Central memory CD4-positive, alpha-beta T cell (primary cell): ENCODE measurements around the gene LOXL3.
"Not testable (repeated sequence)": the region's sequence is repeated elsewhere in the genome, so short reads cannot be mapped to it uniquely, and the experiment has no call there.

ENCODE experiments used
- DNase-seq: peaks from one replicate; pipeline ENCODE4 v3.0.0; 2022

LOXL3 gene

DNA sequence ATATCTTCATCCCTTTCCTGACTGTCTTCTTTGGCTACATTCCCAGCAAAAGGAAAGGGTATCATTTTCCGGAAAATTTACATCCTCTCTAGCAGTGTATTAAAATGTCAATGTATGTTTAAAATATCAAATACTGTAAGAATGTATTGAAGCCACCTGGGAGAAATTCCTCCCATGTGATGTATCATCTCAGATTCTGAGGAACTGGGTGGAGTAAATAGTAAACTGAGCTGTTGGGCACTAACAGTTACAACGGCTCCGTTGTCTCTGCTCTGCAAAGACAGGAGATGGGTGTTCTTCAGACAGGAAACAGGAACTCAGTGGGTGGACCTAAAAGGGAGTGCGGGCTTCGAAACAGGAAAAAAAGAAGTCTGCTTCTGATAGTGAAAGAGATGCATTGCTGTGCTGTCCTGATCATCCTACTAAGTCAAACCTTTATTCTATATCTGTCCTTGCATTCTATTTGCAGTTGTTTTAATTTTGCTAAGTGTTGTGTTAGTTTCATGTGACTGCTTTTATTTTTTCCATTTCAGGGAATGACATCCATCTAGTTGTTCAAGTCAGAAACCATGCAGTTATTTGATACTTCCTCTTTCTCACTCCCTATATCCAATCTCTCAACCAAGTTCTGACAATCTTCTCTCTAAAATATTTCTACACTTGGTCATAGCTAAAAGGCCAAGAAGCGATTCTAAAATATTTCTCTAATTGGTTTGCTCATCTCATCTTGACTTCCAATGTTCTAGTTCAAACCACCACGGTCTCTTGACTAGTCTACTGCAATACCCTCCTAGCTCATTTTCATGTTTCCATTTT, 20.2 kb upstream of the LOXL3 start:
- DNase-seq, result peak; percentile 23

- DNase-seq, result no peak
Observed at GRCh38 chr2:74572178-74572925, 18.6 kb upstream of the LOXL3 start.

- DNase-seq, result no peak
Observed at GRCh38 chr2:74571058-74571457, 17.3 kb upstream of the LOXL3 start.

DNA sequence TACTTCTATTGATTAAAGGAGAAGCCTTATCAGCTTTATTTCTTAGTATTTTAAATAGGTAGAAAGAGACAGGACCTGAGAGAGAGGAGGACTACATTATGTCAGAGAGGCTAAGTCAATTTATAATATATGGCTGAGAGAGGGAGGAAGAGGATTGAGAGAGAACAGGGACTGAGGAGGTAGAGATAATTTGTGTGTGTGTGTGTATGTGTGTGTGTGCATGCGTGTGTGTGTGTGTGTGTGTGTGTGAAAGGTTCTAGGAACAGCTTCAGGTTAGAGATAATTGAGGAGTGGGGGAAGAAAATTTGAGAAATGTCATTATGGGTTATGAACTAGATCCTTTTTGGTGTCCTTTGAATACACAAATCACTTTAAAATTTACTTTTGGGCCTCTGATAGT, 15.9 kb upstream of the LOXL3 start:
- no peak for DNase-seq

DNA sequence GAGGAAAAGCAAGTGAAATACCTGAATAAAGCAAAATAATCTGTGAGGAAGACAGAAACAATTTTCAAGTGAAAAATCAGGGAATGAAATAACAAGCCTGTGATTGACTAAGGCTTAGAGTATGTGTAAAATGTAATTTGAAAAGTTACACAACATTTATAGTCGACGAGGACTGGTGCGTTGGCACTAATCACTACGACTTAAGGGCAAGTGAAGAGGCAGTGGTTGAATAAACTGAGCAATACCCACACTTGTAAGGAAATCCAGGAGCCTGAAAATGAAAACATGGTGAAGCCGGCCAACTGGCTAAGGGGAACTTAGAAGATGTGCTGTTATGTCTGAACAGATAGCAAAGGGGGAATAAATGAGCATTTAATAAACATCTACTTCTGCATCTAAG, 14.1 kb upstream of the LOXL3 start:
- DNase-seq, result no peak

DNA sequence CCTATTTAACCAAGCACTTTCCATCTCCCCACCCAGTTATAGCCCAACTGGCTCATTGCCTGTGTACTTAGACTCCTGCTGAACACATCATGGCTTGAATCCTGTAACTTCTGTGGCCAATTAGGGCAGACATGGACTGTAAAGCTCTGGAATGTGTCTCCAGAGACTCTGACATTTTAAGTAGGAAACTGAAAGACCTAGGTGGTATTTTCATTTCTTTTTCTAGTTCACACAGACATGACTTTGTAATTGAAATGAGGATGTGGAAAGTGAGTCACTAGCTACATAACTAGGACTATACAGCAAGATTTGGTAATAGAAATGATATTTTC, 13.0 kb upstream of the LOXL3 start:
- DNase-seq, result no peak

- DNase-seq, result no peak
Observed at GRCh38 chr2:74566076-74566753, 12.5 kb upstream of the LOXL3 start.

DNA sequence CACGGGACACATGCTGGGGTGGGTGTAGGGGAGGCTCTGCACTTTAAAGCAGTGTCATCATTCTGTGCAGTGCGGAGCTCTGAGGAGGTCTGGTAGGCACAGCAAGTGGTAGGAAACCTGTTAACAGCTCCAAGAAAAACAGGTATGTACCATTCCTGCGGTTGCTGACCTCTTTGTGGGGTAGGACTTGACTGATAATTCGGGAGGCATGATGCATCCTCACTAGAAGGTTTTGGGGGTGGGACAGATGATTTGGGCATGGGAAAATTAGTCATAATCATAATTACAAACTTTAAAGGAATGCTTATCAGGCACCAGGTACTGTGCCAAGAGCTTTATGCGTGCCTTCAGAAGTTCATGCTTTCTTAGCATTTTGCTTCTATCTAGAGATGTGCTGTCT, 10.5 kb upstream of the LOXL3 start:
- no peak for DNase-seq

GRCh38 chr2:74562126-74562775, 8.5 kb upstream of the LOXL3 start:
- no peak for DNase-seq

- DNase-seq, result not testable (repeated sequence)
Observed at GRCh38 chr2:74561022-74561421, 7.3 kb upstream of the LOXL3 start.

DNA sequence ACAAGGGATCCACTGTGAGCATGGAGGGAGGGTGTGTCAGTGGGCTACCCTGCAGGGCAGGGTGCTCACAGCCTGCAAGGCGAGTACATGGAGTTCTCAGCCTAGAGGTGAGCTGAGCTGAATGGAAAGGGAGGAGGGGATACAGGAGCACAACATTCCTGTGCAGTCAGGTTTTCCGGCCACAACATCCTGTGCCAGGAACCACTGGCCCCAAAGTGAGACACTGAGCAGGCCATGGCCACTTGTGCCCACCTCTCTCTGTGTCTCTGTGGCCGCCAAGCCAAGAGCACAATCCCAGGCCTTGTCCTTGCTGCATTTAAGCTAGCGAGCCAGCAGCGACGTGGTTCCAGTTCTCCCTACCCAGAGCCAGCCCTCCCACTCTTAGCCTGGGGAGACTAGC, 6.8 kb upstream of the LOXL3 start:
- DNase-seq, result no peak

DNA sequence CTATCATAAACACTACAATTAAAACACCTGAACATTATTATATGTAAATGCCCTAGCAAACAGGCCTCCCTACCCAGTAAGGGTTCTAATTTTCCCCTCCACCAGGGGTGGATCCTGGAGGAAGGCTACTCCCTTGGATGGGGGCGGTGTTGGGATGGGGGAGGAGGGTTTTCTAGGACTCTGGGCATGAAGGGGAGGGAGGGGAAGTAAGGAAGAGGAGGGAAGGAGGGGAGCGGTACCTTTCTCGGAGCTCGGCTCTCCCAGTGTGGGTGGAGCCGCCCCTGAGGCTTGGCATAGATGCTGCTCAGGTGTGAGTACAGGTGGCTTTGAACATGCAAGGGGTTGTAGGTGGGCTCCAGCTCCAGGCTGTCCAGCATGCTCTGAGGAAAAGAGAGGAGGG, 6.2 kb upstream of the LOXL3 start:
- no peak for DNase-seq

DNA sequence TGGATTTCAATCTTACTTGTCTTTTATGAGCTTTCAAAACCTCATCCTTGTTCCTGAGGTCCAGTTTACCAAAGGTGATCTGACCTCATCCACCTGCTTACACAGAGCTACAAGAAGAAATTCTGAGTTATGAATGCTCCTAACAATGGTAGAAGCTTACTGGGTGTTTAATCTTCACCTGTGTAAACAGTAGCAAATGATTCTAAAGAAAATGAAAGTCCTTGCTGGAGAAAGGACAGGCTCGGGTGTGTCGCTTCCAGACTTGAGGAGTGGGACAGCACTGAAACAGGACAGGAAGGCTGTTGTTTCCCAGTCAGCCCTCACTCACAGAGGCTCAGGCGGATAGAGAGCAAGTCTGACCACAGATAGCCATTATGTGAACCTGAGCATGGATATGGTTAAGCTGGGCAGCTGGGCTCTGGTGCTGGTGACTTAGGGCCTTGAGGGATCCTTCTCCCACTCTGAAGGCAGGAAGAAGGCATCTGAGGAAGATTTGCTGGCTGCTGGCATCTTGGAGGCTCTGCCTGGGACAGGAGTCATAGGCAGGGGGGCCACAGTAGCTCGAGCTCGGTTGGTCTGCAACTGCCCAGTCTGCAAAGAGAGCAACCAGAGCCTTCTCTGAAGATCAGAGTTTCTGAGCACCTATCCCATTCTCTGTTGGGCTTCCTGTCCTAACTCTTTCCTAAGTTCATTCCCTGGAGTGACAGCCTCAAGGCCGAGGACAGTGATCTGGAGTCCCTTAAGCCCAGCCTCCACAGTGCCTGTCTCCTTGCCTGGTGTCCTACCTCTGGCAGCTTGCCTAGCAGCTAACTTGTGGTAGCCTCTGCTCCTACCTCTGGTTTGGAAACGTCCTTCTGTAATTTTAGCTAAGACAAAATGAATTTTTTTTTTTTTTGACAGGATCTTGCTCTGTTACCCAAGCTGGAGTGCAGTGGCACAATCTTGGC, 4.8 kb upstream of the LOXL3 start:
- no peak for DNase-seq

DNA sequence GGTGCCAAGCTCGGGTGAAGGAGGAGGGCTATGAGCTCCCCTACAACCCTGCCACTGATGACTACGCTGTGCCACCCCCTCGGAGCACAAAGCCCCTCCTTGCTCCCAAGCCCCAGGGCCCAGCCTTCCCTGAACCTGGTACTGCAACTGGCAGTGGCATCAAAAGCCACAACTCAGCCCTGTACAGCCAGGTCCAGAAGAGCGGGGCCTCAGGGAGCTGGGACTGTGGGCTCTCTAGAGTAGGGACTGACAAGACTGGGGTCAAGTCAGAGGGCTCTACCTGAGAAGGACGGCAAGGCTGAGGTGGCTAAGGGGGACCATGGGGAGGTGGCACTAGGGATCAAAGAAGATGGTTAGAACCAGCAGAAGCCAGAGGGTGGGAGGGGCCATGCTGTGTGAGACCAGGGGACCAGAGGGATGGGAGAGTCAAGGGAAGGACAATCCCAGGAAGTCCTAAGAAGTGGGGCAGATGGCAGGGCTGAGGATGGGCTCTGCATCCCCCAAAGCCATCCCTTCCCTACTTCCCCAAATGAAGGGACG, 3.2 kb upstream of the LOXL3 start:
- DNase-seq, result no peak

DNA sequence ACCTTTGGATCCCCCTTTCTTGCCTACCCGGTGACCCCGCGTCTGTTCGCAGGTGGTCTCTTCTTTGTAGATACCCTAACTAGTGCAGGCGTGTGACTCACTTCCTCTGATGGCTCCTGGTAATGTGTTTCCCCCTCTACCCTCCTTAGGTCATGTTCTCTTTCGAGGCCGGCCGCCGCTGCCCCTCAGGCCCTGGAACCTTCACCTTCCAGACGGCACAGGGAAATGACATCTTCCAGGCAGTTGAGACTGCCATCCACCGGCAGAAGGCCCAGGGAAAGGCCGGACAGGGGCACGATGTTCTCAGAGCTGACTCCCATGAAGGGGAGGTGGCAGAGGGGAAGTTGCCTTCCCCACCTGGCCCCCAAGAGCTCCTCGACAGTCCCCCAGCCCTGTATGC, 2.4 kb upstream of the LOXL3 start:
- DNase-seq, result no peak

- no peak for DNase-seq
Observed at GRCh38 chr2:74555610-74556103, 1.9 kb upstream of the LOXL3 start.

DNA sequence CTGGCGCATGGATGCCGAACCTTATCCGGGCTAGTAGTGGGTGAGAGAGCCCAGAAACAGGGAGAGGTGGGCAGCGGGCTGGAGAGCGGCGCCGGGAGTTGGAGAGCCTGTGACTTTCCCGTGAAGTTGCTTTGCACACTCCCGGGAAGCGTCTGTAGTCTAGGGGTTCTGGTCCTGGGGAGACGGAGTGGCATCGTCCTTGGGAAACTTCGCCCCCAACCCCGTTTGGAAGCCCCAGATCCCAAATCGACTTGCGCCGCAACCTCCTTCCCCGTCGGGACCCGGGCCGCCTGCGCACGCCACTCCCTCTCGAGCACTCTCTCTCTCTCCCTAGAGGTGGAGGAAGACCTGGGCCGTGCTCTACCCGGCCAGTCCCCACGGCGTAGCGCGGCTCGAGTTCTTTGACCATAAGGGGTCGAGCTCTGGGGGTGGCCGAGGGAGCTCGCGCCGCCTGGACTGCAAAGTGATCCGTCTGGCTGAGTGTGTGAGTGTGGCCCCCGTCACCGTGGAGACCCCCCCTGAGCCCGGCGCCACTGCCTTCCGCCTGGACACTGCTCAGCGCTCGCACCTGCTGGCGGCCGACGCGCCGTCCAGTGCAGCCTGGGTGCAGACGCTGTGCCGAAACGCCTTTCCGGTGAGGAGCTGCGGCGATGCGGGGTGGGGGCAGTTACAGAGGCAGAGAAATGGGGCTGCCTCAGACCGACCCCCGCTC, 1.2 kb upstream of the LOXL3 start:
- DNase-seq, result peak; percentile 38

- no peak for DNase-seq
Observed at GRCh38 chr2:74552914-74553811, 579 bp downstream of the LOXL3 start.

DNA sequence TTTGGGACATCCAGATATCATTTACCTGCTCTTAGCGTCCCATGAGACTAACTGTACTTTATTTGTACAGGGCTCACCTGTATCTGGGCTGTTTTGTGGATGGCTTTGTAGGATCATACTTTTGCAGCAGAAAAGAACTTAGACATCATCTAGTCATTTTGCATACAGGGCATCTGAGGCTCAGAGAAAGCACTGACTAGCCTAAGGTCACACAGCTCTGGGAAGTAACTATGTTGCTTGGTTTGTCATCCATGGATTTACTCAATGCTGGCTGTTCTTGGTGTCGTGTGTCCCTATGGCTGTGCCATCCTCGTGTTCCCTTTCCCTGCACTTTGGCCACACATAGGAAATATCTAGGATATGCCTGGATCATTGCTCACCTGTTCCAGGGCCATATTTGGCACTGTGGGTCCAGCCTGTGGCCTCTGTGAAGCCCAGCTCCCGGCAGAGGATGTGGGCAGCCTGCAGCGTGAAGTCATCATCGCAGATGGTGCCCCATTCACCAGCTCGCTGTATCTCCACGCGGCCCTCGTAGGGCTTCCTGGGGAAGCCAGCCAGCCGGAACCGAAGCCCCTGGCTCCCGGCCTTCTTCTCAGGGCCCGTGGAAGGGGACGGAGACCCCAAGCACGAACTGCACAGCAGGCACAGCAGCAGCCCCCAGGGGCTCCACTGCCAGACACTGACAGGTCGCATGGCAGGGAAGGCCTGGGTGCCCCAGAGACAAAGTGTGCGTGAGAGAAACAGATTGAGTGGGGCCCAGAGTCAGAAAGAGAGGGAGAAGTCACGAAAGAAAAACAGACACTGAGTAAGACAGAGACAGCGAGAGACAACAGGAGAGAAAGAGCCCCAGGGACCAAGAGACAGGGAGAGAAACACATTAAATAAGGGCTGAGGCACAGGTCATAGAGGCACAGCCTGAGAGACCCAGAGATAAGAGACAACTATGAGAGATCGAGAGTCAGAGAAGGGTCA, 1.5 kb downstream of the LOXL3 start:
- no peak for DNase-seq
